ENCODE data around the gene ATP4A.
A peak's percentile ranks its signal among the peaks of the same experiment; 100 is the strongest.

ATP4A gene

GRCh38 chr19:35516310-35516709 is 47.1 kb downstream of the ATP4A start:
- no peak for DNase-seq (ENCODE audit: insufficient read length)
- no peak for FAIRE-seq
- TF ChIP-seq POLR2AphosphoS5 (IDR thresholded peaks at IDR 0.05; ENCODE audit: low read depth, low read length) (no peak), POLR2A (IDR thresholded peaks at IDR 0.05; ENCODE audit: low read depth, low read length) (no peak), TAF1 (IDR thresholded peaks at IDR 0.05; ENCODE audit: borderline replicate concordance, low read depth, low read length) (no peak)

DNA sequence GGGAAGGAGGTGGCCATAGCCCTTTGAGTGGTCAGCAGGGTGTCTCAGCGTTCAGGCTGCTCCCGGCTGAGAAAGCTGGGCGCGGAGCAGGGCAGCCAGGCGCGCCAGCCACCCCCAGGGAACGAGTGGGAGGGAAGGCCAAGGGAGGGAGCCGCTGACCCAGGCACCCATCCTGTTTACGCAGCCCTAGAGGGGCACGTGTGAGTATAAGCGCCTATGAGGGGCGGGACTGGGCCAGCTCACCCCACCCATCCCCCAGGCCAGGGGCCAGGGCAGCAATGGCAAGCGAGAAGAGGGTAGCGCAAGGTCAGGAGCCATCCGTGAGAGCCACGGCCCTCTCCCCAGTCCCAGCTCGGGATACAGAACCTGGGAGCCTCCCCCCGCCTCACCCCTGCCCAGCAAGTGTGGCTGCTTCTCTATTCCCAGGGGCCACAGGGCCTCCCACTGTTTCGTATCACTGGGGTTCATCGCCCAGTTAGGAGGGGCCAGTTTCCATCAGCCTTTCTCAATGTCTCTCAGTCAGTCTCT is 49.1 kb downstream of the ATP4A start:
- no peak for FAIRE-seq
- no peak for DNase-seq (ENCODE audit: insufficient read length)
- TF ChIP-seq POLR2A (IDR thresholded peaks at IDR 0.05; ENCODE audit: low read depth, low read length) (no peak), POLR2AphosphoS5 (IDR thresholded peaks at IDR 0.05; ENCODE audit: low read depth, low read length) (no peak), TAF1 (IDR thresholded peaks at IDR 0.05; ENCODE audit: borderline replicate concordance, low read depth, low read length) (no peak)

- no peak for DNase-seq (ENCODE audit: insufficient read length)
- TF ChIP-seq TAF1 (IDR thresholded peaks at IDR 0.05; ENCODE audit: borderline replicate concordance, low read depth, low read length), result no peak
- no peak for TF ChIP-seq POLR2A (IDR thresholded peaks at IDR 0.05; ENCODE audit: low read depth, low read length)
- no peak for TF ChIP-seq POLR2AphosphoS5 (IDR thresholded peaks at IDR 0.05; ENCODE audit: low read depth, low read length)
- FAIRE-seq, result no peak
Observed at GRCh38 chr19:35513628-35514281, 49.7 kb downstream of the ATP4A start, which contains the start of gene DMKN. DMKN (minus strand) TSS chr19:35513649; CDS start chr19:35513475, 174 bp downstream.

DNA sequence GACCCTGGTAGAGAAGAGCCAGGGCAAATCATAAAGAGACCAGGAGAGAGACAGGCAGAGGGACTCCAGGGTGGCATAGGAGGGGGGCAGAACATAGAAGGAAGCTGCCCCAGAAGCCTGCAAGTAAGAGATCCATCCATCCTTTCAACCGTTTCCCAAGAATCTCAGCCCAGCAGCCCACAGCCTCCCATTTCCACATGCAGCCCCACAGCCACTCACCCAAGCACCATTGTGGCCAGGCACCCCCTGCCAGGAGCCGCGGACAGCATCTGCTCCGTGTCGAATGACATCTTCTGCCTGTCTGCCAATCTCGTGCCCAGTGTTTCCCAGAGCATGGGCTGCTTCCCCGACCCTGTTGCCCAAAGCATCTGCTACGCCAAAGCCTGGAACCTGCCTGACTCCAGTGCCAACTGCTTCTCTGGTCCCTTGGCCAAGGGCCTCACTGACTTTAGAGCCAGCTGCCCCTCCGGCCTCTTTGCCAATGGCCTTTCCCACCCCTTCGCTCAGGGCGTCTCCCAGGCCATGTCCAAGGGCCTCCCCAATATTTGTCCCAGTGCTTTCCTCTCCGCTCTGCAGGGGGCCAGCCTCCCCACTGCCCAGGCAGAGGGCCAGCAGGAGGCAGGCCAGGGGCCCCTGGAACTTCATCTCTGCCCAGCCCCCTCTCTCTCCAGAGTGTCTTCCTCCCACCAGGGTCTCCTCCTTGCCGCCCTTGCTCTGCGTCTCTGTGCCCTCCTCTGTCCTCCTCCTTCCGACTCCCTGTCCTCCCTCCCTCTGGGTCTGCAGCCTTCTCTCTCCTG is 50.4 kb downstream of the ATP4A start:
- DNase-seq (ENCODE audit: insufficient read length) (no peak), FAIRE-seq (no peak)
- TF ChIP-seq TAF1 (IDR thresholded peaks at IDR 0.05; ENCODE audit: borderline replicate concordance, low read depth, low read length), result no peak
- TF ChIP-seq POLR2AphosphoS5 (IDR thresholded peaks at IDR 0.05; ENCODE audit: low read depth, low read length), result no peak
- no peak for TF ChIP-seq POLR2A (IDR thresholded peaks at IDR 0.05; ENCODE audit: low read depth, low read length)

DNA sequence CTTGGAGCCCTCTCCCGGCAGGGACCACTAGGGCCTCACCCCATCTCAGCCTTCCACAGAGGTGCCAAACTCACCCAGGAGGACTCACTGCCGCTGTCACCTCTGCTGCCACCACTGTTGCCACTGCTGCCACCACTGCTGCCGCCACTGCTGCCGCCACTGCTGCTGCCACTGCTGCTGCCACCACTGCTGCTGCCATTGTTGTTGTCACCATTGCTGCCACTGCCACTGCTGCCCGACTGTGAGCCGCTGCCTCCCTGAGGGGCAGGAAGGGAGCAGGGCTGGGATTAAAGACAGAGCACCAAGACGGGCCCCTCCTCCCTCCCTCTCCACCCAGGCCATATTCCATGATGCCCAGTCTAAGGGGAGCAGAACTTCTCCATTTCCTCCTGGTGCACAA is 52.1 kb downstream of the ATP4A start:
- FAIRE-seq (no peak), DNase-seq (ENCODE audit: insufficient read length) (no peak)
- no peak for TF ChIP-seq TAF1 (IDR thresholded peaks at IDR 0.05; ENCODE audit: borderline replicate concordance, low read depth, low read length)
- no peak for TF ChIP-seq POLR2A (IDR thresholded peaks at IDR 0.05; ENCODE audit: low read depth, low read length)
- TF ChIP-seq POLR2AphosphoS5 (IDR thresholded peaks at IDR 0.05; ENCODE audit: low read depth, low read length), result no peak

DNA sequence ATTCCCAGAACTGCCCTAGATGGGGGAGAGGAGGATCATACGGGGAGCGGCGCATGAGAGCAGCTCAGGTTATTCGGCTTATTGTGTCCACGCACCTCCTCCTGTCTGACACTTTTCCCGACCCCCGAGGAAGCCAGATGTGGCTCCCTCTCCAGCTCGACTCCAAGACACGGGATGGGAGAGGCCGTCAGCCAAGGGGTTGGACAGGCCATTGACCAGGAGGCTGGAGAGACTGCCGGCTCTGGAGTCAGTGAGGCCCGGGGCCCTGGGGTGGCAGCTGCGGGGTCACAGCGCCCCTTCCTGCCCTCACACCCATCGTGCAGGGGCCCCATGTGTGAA is 52.9 kb downstream of the ATP4A start:
- no peak for TF ChIP-seq POLR2A (IDR thresholded peaks at IDR 0.05; ENCODE audit: low read depth, low read length)
- no peak for TF ChIP-seq POLR2AphosphoS5 (IDR thresholded peaks at IDR 0.05; ENCODE audit: low read depth, low read length)
- TF ChIP-seq TAF1 (IDR thresholded peaks at IDR 0.05; ENCODE audit: borderline replicate concordance, low read depth, low read length), result no peak
- DNase-seq (ENCODE audit: insufficient read length) (no peak), FAIRE-seq (peak; percentile 21)

- FAIRE-seq (peak; percentile 93), DNase-seq (ENCODE audit: insufficient read length) (peak; percentile 94)
- TF ChIP-seq POLR2A (IDR thresholded peaks at IDR 0.05; ENCODE audit: low read depth, low read length) (peak; percentile 45; the same call in 1 of the 2 replicates), POLR2AphosphoS5 (IDR thresholded peaks at IDR 0.05; ENCODE audit: low read depth, low read length) (no peak), TAF1 (IDR thresholded peaks at IDR 0.05; ENCODE audit: borderline replicate concordance, low read depth, low read length) (peak; percentile 82)
Observed at GRCh38 chr19:35509861-35510625, 53.4 kb downstream of the ATP4A start.

DNA sequence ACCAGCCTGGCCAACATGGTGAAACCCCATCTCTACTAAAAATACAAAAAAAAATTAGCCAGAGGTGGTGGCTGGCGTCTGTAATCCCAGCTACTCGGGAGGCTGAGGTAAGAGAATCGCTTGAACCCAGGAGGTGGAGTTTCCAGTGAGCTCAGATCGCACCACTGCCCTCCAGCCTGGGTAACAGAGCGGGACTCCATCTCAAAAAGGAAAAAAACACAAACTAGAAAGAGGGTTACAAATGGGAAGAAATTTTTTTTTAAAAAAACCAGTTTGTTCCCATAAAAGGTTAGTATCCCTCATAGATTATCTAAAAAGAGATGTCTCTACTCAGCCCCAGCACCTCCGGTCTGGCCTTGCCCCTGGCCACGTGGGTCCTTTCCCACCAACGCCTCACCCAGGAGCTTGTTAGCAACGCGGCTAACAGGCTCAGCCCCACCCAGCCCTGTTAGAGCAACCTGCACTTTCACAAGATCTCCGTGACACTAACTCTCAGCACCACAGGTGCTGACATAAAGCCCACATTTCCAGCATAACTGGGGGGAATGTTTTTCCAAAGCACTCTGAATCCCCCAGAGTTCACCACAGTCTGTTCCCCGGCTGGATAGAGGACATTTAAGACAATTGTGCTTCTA is 54.3 kb downstream of the ATP4A start:
- DNase-seq (ENCODE audit: insufficient read length), result peak; percentile 58
- TF ChIP-seq POLR2A (IDR thresholded peaks at IDR 0.05; ENCODE audit: low read depth, low read length) (peak; percentile 43; the same call in 1 of the 2 replicates), TAF1 (IDR thresholded peaks at IDR 0.05; ENCODE audit: borderline replicate concordance, low read depth, low read length) (no peak)
- FAIRE-seq, result peak; percentile 84

DNA sequence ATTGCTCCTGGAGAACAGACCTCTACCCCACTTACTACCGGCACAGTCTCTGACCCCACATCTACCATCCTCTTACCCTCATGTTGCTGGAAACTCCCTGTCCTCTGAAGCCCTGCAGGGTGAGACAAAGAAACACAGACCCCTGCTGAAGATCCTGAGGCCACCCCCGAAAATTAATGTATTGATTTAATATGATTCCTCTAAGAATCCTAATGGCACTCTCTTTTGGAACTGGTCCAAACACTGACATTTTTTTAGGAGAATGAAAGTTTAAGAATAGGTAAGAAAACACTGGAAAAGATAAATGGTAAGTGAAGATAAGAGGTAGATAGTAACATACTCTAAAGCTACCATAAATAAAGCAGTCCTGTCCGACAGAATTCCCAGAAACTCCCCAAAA is 55.3 kb downstream of the ATP4A start:
- no peak for FAIRE-seq
- TF ChIP-seq POLR2AphosphoS5 (IDR thresholded peaks at IDR 0.05; ENCODE audit: low read depth, low read length), result no peak
- no peak for TF ChIP-seq POLR2A (IDR thresholded peaks at IDR 0.05; ENCODE audit: low read depth, low read length)
- TF ChIP-seq TAF1 (IDR thresholded peaks at IDR 0.05; ENCODE audit: borderline replicate concordance, low read depth, low read length), result no peak
- DNase-seq (ENCODE audit: insufficient read length), result no peak

GRCh38 chr19:35507561-35507960 is 55.9 kb downstream of the ATP4A start:
- FAIRE-seq, result peak; percentile 60
- DNase-seq (ENCODE audit: insufficient read length), result no peak
- TF ChIP-seq TAF1 (IDR thresholded peaks at IDR 0.05; ENCODE audit: borderline replicate concordance, low read depth, low read length) (no peak), POLR2AphosphoS5 (IDR thresholded peaks at IDR 0.05; ENCODE audit: low read depth, low read length) (no peak), POLR2A (IDR thresholded peaks at IDR 0.05; ENCODE audit: low read depth, low read length) (no peak)

GRCh38 chr19:35506011-35506410 is 57.4 kb downstream of the ATP4A start:
- FAIRE-seq, result no peak
- no peak for TF ChIP-seq POLR2A (IDR thresholded peaks at IDR 0.05; ENCODE audit: low read depth, low read length)
- TF ChIP-seq TAF1 (IDR thresholded peaks at IDR 0.05; ENCODE audit: borderline replicate concordance, low read depth, low read length), result no peak
- TF ChIP-seq POLR2AphosphoS5 (IDR thresholded peaks at IDR 0.05; ENCODE audit: low read depth, low read length), result no peak

More at GRCh38 chr19:35506011-35506410, 57.4 kb downstream of the ATP4A start:
- no peak for DNase-seq (ENCODE audit: insufficient read length)

Data from GM12892 (cell line).